Activated CD8-positive, alpha-beta T cell treated with anti-CD3 and anti-CD28 coated beads for 36 hours (primary cell): ENCODE measurements around the gene ELP1. TPM values are rescaled to one million over a fixed set of nuclear protein-coding genes. Genes with fewer than 3 reads are reported as not detected.

Experiments
- ATAC-seq: fragments of 200-7000 bp; cut with Tn5 transposase; one replicate; pipeline ENCODE4 v1.10.0; 2021; ENCODE audit warnings: mild to moderate bottlenecking, moderate library complexity
- CTCF ChIA-PET: fragments of 350-600 bp; sonication (Branson Sonifier 250); formaldehyde crosslinking; loops from one replicate; lab custom pipeline; 2021; ENCODE audit warnings: antibody characterized with exemption; lab: Charles Lee
- POLR2A ChIA-PET: fragments of 350-600 bp; sonication (Branson Sonifier 250); formaldehyde crosslinking; loops from one replicate; lab custom pipeline; 2021; ENCODE audit warnings: antibody characterized with exemption; lab: Charles Lee
- DNase-seq: peaks from one replicate; pipeline ENCODE4 v3.0.0-alpha.2; 2020
- H3K27ac Mint-ChIP-seq: one replicate; pipeline ENCODE4 v1.8.0; 2021; ENCODE audit warnings: mild to moderate bottlenecking, mixed read lengths
- H3K27me3 Mint-ChIP-seq: one replicate; pipeline ENCODE4 v1.8.0; 2021; ENCODE audit warnings: mixed read lengths
- H3K36me3 Mint-ChIP-seq: one replicate; pipeline ENCODE4 v1.8.0; 2021; ENCODE audit warnings: low read depth, mixed read lengths
- H3K4me1 Mint-ChIP-seq: one replicate; pipeline ENCODE4 v1.8.0; 2021; ENCODE audit warnings: low read depth, mixed read lengths
- H3K4me3 Mint-ChIP-seq: one replicate; pipeline ENCODE4 v1.8.0; 2021; ENCODE audit warnings: mild to moderate bottlenecking, moderate library complexity, mixed read lengths
- H3K9me3 Mint-ChIP-seq: one replicate; pipeline ENCODE4 v1.8.0; 2021; ENCODE audit warnings: mixed read lengths
- intact Hi-C: fragments of 100-400 bp; cut with micrococcal nuclease; formaldehyde crosslinking; loops from one replicate; pipeline ENCODE4 v1.10.0; 2022
- total RNA-seq, 2 experiments: library from RNA; stranded (reverse); gene quantifications; one replicate each; pipeline ENCODE4 v1.2.3, GENCODE V29; 2021
- TF ChIP-seq, protein P1 (sequence below): fragments of 200-600 bp; IDR thresholded peaks from one replicate; pipeline ENCODE4 v1.8.0; 2022; ENCODE audit warnings: antibody characterized with exemption, mild to moderate bottlenecking

Gene ELP1
- total RNA-seq, 2 experiments from 2014 or later, result 25.9 to 28.7 TPM

DNA sequence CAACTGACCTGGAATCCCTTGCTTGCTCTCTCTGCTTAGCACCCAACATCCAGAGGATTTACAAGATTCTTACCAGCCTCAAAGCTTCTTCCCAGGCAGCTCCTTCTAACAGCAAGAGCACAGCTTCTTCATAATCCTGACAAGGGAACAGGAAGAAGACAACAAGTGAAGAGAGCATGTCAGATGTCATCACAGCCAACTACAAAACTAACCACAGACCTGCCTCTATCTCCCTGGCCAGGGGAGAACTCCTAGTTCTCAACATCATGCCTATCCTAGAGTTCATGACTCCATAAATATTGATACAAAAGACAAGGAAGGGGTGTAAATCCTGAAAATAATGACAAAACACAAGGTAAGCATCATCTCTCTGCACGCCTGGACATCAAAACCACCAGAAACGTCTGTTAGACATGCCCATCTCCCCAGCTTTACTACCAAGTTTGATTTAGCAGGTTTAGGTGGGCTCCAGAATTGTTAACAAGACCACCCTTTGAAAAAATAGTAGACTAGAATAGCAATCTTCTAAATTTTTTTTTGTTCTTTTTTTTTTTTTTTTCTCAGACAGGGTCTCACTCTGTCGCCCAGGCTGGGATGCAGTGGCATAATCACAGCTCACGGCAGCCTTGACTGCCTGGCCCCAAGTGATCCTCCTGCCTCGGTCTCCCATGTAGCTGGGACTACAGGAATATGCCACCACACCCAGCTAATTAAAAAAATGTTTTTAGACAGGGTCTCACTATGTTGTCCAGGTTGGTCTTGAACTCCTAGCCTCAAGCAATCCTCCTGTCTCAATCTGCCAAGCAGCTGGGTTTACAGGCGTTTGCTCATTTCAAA lies 51.7 kb downstream of the ELP1 start:
- ChIA-PET CTCF (no interaction called here), POLR2A (no interaction called here)
- H3K9me3 Mint-ChIP-seq, result no peaks in the 10 kb centered on the region
- peaks cover 17% of the 10 kb centered on the region for H3K4me1 Mint-ChIP-seq
- DNase-seq (no peak), ATAC-seq (no peak)
- TF ChIP-seq, protein P1, sequence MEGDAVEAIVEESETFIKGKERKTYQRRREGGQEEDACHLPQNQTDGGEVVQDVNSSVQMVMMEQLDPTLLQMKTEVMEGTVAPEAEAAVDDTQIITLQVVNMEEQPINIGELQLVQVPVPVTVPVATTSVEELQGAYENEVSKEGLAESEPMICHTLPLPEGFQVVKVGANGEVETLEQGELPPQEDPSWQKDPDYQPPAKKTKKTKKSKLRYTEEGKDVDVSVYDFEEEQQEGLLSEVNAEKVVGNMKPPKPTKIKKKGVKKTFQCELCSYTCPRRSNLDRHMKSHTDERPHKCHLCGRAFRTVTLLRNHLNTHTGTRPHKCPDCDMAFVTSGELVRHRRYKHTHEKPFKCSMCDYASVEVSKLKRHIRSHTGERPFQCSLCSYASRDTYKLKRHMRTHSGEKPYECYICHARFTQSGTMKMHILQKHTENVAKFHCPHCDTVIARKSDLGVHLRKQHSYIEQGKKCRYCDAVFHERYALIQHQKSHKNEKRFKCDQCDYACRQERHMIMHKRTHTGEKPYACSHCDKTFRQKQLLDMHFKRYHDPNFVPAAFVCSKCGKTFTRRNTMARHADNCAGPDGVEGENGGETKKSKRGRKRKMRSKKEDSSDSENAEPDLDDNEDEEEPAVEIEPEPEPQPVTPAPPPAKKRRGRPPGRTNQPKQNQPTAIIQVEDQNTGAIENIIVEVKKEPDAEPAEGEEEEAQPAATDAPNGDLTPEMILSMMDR, result no peak
- H3K4me3 Mint-ChIP-seq, result no peak overlapping the region
- H3K27ac Mint-ChIP-seq, result peak overlapping the region; percentile 28
- H3K36me3 Mint-ChIP-seq, result peaks cover 50% of the 10 kb centered on the region
- intact Hi-C loops, result no loop called here
- H3K27me3 Mint-ChIP-seq, result no peaks in the 10 kb centered on the region

DNA sequence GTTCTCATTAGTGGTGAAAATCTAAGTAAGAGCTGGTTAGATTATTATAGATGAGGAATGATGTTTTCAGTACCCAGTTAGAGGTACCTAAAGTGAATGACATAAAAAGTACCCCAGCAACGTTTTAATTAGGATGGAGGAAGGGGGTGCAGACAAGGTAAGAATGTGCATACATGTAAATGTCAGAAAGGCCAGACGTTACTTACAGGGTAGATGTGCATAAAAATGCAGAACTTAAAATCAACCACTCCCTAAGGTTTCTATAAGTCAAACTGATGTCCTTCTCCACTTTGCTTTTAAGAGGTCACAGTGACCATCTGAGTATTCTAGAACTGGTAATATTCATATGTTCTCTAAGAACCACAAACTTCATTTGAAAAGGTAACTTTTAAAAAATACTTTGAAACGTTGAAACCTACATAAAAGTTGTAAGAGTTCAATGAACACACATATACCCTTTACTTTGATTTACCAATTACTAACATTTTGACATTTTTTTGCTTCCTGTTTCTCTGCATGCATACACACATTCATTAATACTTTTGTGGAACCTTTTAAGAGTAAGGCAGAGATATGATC lies 53.1 kb downstream of the ELP1 start:
- H3K4me1 Mint-ChIP-seq, result peaks cover 8% of the 10 kb centered on the region
- ChIA-PET CTCF (no interaction called here), POLR2A (interaction anchor here (1.0 kb wide), 1 partner anchor 10 kb away, joined by 3 read pairs; no protein-coding TSS in a partner anchor)
- no peak overlapping the region for H3K27ac Mint-ChIP-seq
- H3K4me3 Mint-ChIP-seq, result no peak overlapping the region
- H3K36me3 Mint-ChIP-seq, result peaks cover 42% of the 10 kb centered on the region
- H3K9me3 Mint-ChIP-seq, result no peaks in the 10 kb centered on the region
- TF ChIP-seq, protein P1, result no peak
- no peak for ATAC-seq
- H3K27me3 Mint-ChIP-seq, result no peaks in the 10 kb centered on the region
- intact Hi-C loops, result no loop called here
- no peak for DNase-seq

DNA sequence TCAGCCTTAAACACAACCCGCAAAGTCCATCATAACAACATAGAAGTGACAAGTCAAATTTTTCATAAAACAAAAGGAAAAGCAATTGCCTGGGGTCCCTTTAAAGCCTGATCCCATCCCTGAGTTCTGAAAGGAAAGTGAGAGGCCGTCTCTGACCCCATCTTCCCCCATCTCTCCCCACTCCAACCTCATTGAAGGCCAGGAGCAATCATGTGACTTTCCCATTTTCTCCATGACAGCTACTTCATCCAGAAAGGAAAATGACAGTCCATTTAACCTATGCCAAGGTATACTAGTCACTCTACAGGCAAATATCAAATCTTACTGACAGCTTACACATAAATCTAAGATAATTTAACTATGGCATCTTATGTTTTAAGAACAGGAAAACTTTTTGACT lies 56.4 kb downstream of the ELP1 start:
- ATAC-seq (no peak), DNase-seq (no peak)
- ChIA-PET POLR2A (interaction anchor here (0.6 kb wide), 2 partner anchors 95 to 242 kb away, joined by 3 read pairs; no protein-coding TSS in a partner anchor), CTCF (no interaction called here)
- no peaks in the 10 kb centered on the region for H3K27me3 Mint-ChIP-seq
- no peaks in the 10 kb centered on the region for H3K4me1 Mint-ChIP-seq
- TF ChIP-seq, protein P1, result no peak
- H3K9me3 Mint-ChIP-seq, result no peaks in the 10 kb centered on the region
- intact Hi-C loops, result no loop called here
- peaks cover 55% of the 10 kb centered on the region for H3K36me3 Mint-ChIP-seq
- H3K27ac Mint-ChIP-seq, result no peak overlapping the region
- no peak overlapping the region for H3K4me3 Mint-ChIP-seq

DNA sequence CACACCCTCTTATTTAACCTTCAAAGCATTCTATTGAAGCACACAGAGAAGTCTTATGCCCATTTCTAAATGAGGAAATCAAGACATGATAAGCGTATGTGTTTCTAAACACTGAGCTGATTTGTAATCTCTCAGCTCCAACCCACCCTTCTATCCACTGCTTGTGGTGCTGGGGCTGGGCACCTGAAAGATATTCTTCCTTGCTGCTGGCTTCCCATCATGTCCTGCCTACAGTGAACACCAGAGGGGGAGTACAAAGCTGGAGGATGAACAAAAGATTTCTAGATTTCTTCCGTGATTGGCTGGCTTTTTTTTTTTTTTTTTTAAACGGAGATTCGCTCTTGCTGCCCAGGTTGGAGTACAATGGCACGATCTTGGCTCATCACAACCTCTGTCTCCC lies 57.5 kb downstream of the ELP1 start:
- Mint-ChIP-seq H3K27ac (no peak overlapping the region), H3K4me1 (no peaks in the 10 kb centered on the region), H3K9me3 (no peaks in the 10 kb centered on the region), H3K36me3 (peaks cover 56% of the 10 kb centered on the region), H3K4me3 (no peak overlapping the region), H3K27me3 (no peaks in the 10 kb centered on the region)
- ATAC-seq (no peak), DNase-seq (no peak)
- intact Hi-C loops, result no loop called here
- TF ChIP-seq, protein P1, result no peak
- POLR2A ChIA-PET, result interaction anchor here (1.1 kb wide), 1 partner anchor 9 kb away, joined by 3 read pairs; no protein-coding TSS in a partner anchor
- CTCF ChIA-PET, result no interaction called here
